ENCODE measurements around the gene JUN. TPM values are rescaled to one million over a fixed set of nuclear protein-coding genes. Genes with fewer than 3 reads are reported as not detected.
A peak's percentile ranks its signal among the peaks of the same experiment; 100 is the strongest.

The JUN gene
- total RNA-seq, 1 experiment from 2014 or later = 15.9 TPM

DNA sequence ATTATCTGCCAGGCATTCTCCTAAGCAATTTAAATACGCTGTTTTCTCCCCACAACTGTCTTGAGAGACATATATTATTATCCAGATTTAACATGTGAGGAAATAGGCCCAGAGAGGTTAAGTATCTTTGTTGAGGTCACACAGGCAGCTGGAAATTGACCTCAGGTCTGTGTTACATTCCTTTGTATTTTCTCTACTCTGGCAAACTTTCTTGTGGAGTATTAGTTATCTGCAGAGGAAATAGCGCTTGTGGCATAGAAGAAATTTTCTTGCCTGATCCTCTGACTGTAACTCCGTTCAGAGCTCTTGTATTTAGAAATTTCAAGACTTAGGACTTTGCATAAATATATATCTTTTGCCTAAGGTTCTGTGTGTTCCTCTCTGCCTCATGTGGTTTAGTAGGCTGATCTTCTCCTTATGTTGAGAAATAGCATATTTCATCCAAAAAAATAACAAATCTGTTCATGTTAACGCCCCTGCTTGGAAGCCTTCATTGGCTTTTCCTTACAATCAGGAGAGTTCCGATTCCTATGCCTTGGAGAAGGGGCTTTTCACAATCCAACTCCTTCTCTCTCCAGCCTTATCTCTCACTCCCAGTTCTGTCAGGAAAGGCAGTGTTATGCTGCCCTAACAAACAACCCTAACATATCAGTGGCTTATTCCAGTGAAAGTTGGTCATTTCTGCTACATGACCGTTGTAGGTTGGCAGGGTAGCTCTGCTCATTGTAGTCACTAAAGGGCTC lies 2.5 kb upstream of the JUN start (continued):
- TF ChIP-seq ATF2 (CRISPR knock-in tag; IDR thresholded peaks at IDR 0.05; ENCODE audit: borderline replicate concordance, low read depth) (no peak), ZBTB43 (CRISPR knock-in tag; IDR thresholded peaks at IDR 0.05) (no peak), CBFB (CRISPR knock-in tag; IDR thresholded peaks at IDR 0.05; ENCODE audit: low read depth) (no peak), FOXJ3 (CRISPR knock-in tag; IDR thresholded peaks at IDR 0.05; ENCODE audit: borderline replicate concordance) (no peak), ESRRA (CRISPR knock-in tag; IDR thresholded peaks at IDR 0.05; ENCODE audit: borderline replicate concordance) (no peak), ZSCAN18 (CRISPR knock-in tag; IDR thresholded peaks at IDR 0.05) (no peak), RORB (CRISPR knock-in tag; IDR thresholded peaks at IDR 0.05) (no peak)
- TF ChIP-seq, protein P1, sequence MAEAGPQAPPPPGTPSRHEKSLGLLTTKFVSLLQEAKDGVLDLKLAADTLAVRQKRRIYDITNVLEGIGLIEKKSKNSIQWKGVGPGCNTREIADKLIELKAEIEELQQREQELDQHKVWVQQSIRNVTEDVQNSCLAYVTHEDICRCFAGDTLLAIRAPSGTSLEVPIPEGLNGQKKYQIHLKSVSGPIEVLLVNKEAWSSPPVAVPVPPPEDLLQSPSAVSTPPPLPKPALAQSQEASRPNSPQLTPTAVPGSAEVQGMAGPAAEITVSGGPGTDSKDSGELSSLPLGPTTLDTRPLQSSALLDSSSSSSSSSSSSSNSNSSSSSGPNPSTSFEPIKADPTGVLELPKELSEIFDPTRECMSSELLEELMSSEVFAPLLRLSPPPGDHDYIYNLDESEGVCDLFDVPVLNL (CRISPR knock-in tag; IDR thresholded peaks at IDR 0.05; ENCODE audit: borderline replicate concordance, low read depth) = no peak

DNA sequence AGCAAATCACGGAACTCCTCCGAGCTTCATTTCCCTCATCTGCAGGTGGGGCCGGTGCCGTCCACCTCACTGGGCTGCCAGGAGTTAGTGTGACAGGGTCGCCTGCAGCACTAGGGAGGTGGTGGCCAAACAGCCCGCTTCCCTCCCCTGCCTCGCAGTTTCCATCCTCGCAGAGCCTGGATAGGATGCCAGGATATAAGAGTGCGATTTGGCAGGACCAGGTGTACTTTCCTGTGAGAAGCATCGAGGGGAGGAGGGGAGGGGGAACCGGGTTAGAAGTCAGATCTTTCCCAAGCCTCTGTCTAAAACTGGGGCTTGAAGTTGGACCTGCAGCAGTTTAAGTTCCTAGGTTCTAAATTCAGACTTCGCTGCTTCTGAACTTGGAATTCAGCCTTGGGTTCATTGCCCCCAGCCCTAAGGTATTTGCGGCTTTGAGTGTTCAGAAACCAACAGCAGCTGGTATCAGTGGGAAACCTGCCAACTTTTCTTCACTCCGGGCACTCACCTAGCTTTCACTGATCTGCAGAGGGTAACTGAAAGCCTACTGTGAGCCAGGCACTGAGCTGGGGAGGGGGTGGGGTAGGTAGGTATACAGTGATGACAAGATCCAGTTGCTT lies 1.7 kb upstream of the JUN start:
- POLR2A ChIA-PET = no interaction called here
- Mint-ChIP-seq H3K4me3 (peak overlapping the region; percentile 76), H3K27me3 (ENCODE audit: low read depth) (peaks cover 37% of the 10 kb centered on the region), H3K36me3 (peaks cover 5% of the 10 kb centered on the region; the same call in 1 of the 2 replicates), H3K4me1 (peaks cover 23% of the 10 kb centered on the region), H3K27ac (no peak overlapping the region), H3K9me3 (peaks cover 13% of the 10 kb centered on the region)
- TF ChIP-seq MAX (CRISPR knock-in tag; IDR thresholded peaks at IDR 0.05) = peak; percentile 51; the same call in 1 of the 2 replicates
- no peak for TF ChIP-seq TEAD4 (CRISPR knock-in tag; IDR thresholded peaks at IDR 0.05)
- peak; percentile 47 for DNase-seq (ENCODE audit: low spot score)
- CTCF ChIA-PET = interaction anchor here (1.0 to 1.1 kb wide), 3 partner anchors 56 to 974 kb away, joined by 3 to 5 read pairs (median 4); no protein-coding TSS in a partner anchor
- ATAC-seq = peak; percentile 4

DNA sequence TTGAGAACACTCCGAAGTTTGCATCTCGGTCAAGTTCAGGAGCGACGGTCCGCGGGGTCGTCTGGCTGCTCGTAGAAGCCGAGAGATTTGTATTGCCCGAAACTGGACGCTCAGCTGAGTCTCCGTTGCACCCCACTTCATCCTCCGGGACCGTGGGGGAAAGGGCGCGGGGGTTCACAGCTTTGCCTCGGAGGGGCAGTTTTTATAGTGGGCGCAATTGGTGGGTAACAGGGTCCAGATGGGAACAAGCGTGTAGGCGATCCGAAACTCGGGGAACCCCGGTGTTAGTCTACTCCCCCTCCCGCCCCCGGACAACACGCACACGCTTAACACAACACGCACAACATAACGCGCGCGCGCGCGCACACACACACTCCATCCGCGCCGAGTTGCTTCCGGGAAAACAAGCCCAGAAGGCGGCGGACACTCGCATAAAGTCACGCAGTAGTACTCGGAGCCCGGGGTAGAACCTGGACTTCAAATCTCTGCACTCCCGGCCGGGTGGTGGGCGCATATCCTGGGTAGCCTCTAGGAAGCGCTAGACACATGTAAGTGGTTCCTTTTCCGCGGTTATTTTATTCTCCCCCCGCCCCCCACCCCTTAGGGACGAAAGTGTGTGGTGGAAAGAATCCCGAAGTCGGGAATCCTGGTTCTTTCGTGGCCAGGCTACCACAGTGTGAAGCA lies 1.1 kb upstream of the JUN start:
- Mint-ChIP-seq H3K27ac (peak overlapping the region; percentile 68; the same call in 1 of the 2 replicates), H3K27me3 (ENCODE audit: low read depth) (peaks cover 43% of the 10 kb centered on the region), H3K4me3 (peak overlapping the region; percentile 76), H3K36me3 (peaks cover 5% of the 10 kb centered on the region; the same call in 1 of the 2 replicates), H3K9me3 (peaks cover 13% of the 10 kb centered on the region), H3K4me1 (peaks cover 29% of the 10 kb centered on the region)
- ATAC-seq = peak; percentile 2; the same call in 1 of the 2 replicates
- DNase-seq (ENCODE audit: low spot score) = peak; percentile 74
- CTCF ChIA-PET = interaction anchor here (1.0 to 1.1 kb wide), 3 partner anchors 57 to 974 kb away, joined by 3 to 5 read pairs (median 4); no protein-coding TSS in a partner anchor
- POLR2A ChIA-PET = interaction anchor here (2.2 kb wide), 1 partner anchor 278 kb away, joined by 7 read pairs; no protein-coding TSS in a partner anchor
- TF ChIP-seq, protein P2, sequence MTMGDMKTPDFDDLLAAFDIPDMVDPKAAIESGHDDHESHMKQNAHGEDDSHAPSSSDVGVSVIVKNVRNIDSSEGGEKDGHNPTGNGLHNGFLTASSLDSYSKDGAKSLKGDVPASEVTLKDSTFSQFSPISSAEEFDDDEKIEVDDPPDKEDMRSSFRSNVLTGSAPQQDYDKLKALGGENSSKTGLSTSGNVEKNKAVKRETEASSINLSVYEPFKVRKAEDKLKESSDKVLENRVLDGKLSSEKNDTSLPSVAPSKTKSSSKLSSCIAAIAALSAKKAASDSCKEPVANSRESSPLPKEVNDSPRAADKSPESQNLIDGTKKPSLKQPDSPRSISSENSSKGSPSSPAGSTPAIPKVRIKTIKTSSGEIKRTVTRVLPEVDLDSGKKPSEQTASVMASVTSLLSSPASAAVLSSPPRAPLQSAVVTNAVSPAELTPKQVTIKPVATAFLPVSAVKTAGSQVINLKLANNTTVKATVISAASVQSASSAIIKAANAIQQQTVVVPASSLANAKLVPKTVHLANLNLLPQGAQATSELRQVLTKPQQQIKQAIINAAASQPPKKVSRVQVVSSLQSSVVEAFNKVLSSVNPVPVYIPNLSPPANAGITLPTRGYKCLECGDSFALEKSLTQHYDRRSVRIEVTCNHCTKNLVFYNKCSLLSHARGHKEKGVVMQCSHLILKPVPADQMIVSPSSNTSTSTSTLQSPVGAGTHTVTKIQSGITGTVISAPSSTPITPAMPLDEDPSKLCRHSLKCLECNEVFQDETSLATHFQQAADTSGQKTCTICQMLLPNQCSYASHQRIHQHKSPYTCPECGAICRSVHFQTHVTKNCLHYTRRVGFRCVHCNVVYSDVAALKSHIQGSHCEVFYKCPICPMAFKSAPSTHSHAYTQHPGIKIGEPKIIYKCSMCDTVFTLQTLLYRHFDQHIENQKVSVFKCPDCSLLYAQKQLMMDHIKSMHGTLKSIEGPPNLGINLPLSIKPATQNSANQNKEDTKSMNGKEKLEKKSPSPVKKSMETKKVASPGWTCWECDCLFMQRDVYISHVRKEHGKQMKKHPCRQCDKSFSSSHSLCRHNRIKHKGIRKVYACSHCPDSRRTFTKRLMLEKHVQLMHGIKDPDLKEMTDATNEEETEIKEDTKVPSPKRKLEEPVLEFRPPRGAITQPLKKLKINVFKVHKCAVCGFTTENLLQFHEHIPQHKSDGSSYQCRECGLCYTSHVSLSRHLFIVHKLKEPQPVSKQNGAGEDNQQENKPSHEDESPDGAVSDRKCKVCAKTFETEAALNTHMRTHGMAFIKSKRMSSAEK (CRISPR knock-in tag; IDR thresholded peaks at IDR 0.05; ENCODE audit: borderline replicate concordance) = no peak
- TF ChIP-seq NFYB (CRISPR knock-in tag; conservative IDR thresholded peaks at IDR 0.05; ENCODE audit: low read depth) (no peak), ZNF138 (CRISPR knock-in tag; conservative IDR thresholded peaks at IDR 0.05) (no peak)
- TF ChIP-seq, protein P3, sequence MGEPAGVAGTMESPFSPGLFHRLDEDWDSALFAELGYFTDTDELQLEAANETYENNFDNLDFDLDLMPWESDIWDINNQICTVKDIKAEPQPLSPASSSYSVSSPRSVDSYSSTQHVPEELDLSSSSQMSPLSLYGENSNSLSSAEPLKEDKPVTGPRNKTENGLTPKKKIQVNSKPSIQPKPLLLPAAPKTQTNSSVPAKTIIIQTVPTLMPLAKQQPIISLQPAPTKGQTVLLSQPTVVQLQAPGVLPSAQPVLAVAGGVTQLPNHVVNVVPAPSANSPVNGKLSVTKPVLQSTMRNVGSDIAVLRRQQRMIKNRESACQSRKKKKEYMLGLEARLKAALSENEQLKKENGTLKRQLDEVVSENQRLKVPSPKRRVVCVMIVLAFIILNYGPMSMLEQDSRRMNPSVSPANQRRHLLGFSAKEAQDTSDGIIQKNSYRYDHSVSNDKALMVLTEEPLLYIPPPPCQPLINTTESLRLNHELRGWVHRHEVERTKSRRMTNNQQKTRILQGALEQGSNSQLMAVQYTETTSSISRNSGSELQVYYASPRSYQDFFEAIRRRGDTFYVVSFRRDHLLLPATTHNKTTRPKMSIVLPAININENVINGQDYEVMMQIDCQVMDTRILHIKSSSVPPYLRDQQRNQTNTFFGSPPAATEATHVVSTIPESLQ (CRISPR knock-in tag; IDR thresholded peaks at IDR 0.05) = no peak
- TF ChIP-seq, protein P4, sequence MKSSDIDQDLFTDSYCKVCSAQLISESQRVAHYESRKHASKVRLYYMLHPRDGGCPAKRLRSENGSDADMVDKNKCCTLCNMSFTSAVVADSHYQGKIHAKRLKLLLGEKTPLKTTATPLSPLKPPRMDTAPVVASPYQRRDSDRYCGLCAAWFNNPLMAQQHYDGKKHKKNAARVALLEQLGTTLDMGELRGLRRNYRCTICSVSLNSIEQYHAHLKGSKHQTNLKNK (CRISPR knock-in tag; IDR thresholded peaks at IDR 0.05) = no peak
